ENCODE results near the gene TMCO5A.
A peak's percentile ranks its signal among the peaks of the same experiment; 100 is the strongest.

Gene TMCO5A

DNA sequence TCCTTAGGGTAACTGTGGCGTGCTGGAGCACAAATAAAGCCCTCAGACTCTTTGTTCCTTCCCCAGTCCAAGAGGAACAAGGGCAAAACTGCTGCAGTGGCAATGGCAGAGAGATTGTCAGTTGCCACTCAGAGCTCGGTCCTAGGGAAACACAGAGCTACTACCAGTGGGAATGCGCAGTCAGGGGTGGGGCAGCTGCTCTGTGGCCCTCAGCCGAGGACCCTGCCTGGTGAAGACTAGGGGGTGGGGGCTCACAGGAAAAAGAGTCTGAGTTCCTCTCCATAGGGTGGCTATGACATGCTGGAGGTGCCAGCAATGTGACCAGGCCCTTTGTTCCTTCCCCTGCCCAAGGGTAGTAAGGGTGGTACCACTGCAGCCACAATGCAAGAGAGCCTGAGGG lies 43.8 kb downstream of the TMCO5A start:
- no peak for DNase-seq

DNA sequence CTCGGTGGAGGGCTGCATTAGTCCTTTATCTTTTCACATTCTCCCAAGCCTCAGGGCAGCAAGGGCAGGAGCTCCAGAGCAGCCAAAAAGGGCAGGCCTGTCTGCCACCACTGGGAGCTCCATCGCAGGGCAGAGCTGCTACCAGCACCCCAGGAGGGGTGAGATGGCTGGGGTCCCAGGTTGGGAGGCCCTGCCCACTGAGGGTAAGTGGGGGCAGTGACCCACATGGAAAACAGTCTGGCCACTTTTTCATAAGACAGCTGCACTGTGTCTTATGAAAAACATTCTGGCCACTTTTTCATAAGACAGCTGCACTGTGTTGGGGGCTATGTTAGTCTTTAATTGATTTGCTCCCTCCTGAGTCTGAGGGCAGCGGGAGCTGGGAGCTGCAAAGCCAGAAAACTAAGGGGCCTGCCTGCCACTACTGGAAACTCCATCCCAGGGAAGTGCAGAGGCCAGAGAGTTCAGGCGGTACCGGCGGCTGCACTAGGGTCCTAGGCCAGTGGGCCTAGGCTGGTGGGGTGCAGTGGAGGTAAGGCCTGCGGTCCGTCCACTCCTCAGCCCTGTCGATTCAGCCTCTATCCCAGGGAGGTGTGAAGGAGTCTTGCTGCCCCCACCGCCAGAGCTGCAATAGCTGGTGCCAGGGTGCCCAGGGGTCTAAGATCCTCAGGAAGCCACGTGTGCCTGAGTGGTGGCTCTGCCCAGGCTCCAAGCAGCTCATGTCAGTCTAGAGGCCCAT lies 45.4 kb downstream of the TMCO5A start:
- DNase-seq: no peak

DNA sequence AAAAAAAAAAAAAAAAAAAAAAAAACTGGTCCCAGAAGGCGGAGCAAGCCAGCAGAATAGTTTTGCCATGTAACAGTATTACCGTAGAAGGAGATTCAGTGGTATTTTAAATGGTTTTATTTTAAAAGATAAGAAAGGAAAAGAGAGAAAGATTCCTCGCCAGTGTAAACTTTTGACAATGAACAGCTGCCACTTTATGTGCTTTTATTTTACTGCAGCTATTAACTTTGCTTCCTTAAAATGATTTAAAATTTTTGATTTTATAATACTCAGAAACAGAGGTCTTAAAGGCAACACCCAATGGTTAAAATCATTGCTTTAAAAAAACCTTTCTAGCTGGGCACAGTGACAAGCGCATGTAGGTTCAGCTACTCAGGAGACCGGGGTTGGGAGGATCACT lies 46.8 kb downstream of the TMCO5A start:
- no peak for DNase-seq

DNA sequence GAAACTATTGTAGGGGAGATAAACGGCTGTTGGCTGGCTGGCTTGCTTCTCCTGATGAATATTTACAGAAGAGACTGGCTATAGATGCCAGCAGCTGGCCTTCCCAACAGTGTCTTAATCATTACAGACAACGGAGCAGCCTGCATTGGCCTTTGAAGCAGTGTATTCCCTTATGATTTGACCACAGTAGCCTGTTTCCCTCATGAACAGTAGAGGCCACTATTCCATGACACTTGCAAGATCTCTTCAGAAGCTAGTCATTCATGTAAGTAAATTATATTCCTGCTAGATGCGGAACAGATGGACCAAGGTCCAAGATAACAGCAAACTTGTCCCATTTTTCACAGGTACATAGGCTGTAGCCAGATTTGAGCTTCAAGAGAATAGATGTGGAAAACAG lies 47.3 kb downstream of the TMCO5A start:
- no peak for DNase-seq

DNA sequence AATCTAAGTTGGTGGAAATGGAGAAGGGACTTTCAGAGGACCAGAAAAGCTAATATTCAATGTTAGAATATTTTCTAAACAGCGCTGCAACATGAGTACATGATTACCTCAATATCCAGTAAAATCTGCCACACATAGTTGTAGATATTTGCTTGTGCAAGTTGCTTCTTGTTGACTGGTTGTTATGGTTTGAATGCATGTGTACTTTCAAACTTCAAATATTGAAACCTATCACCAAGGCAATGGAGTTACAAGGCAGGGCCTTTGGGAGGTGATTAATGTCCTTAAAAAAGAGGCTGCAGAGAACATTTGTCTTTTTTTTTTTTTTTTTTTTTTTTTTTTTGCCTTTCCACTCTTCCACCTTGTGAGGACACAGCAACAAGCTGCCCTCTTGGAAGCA lies 49.9 kb downstream of the TMCO5A start:
- DNase-seq: no peak

- DNase-seq: peak; percentile 51
These were observed 61.3 kb downstream of the TMCO5A start for GRCh38 chr15:37995461-37996347.

Measured in T1000 (cell line).